ENCODE measurements around the gene ITPKB. TPM values are rescaled to one million over a fixed set of nuclear protein-coding genes. Genes with fewer than 3 reads are reported as not detected.

ITPKB gene
- total RNA-seq, 2 donors from 2014 or later: 13.0 to 21.1 TPM

DNA sequence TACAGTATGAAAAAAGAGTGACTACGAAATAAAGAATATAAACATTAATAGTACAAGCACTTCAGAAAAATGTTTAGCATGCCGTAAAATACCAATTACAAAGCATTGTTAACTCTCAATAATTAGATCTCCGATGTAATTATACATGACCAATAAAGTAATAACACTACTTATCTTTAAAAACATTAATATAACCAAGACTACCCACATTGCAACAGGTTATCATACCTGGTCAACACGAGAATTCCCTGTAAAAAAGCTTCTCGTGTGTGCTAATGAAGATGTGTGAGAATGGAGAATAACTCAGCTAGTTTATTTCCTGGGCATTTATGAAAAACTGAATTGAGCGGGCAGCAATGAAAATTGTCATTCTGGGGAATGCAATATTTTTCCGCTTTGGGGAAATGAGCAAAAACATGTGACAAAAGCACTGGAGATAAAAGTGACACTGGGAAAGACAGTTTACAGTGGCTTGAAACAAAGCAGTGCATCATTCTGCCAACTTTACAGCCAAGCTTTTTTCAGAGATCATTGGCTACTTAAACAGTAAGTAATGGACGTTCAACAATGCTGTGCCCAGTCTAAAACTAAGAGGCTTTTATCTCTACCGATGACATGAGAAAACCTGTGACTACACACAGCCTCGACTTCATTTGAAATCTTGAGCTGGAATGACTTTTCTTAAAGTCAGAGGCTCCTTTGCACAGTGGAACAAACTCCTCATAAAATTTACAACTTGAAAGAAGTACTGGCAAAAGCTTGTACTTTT is 34.7 kb downstream of the ITPKB start:
- H3K9me3 ChIP-seq: no peaks in the 10 kb centered on the region
- H3K27ac ChIP-seq: peak overlapping the region in 2 of 4 donors; percentile 90 to 95
- H3K4me1 ChIP-seq: peaks cover 16% of the 10 kb centered on the region
- H3K27me3 ChIP-seq: no peaks in the 10 kb centered on the region
- no peak overlapping the region for H3K4me3 ChIP-seq
- H3K36me3 ChIP-seq (replicated peaks in 1 of 2; ENCODE audit: insufficient read depth in 1 of 2, low read depth in 2 of 2): no peaks in the 10 kb centered on the region
- 75% methylated on average over 10 of the region's 10 CpGs for WGBS, 2 donors
- ATAC-seq (no peak), DNase-seq (no peak)
- intact Hi-C loops (cut with DNase I): no loop called here
- no peak for TF ChIP-seq POLR2A (IDR thresholded peaks at IDR 0.05)
- TF ChIP-seq, protein P1, sequence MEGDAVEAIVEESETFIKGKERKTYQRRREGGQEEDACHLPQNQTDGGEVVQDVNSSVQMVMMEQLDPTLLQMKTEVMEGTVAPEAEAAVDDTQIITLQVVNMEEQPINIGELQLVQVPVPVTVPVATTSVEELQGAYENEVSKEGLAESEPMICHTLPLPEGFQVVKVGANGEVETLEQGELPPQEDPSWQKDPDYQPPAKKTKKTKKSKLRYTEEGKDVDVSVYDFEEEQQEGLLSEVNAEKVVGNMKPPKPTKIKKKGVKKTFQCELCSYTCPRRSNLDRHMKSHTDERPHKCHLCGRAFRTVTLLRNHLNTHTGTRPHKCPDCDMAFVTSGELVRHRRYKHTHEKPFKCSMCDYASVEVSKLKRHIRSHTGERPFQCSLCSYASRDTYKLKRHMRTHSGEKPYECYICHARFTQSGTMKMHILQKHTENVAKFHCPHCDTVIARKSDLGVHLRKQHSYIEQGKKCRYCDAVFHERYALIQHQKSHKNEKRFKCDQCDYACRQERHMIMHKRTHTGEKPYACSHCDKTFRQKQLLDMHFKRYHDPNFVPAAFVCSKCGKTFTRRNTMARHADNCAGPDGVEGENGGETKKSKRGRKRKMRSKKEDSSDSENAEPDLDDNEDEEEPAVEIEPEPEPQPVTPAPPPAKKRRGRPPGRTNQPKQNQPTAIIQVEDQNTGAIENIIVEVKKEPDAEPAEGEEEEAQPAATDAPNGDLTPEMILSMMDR (IDR thresholded peaks at IDR 0.05): no peak

DNA sequence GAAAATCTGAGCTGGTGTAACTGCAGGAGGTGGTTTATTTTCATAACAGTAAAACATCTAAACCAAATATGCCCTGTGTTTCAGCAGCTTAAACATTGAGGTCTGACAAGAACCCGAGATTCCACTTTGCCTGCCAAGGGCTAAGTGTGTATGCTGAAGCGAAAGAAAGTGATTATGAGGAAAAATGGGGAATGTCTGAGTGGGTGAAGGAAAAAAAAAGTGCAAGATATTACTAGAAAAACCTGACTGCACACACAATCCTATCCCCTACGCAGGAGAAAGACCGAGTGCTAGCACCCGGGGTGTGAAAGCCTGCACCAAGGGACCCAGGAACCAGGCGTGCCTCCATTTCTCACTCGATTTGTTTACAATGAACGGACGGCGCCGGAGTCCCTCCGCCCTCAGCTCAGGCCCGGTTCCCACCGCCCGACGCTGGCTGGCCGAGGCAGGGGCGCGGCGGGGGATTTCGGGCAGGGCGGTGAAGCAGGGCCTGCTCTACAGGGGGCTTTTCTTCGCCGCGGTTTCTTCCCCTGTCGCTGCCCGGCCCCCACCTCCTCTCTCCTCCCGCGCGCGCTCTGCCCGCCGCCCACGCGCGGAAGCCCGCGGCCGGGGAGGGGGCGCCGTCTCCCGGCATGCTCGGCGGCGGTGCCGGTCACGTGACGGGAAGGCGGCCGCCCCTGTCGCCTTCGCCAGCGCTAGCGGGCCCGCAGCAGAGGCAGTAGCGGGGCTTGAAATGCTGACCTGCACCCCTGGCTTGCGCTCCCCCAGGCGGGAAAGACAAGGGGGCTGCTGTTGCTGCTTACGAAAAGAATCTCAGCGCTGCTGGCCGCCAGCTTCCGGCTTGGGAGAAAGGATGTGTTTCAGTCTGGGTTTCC is 35.9 kb downstream of the ITPKB start:
- WGBS, 2 donors: 0 to 1% methylated on average over 15 to 41 of the region's 62 CpGs
- intact Hi-C loops (cut with DNase I): no loop called here
- H3K27me3 ChIP-seq: no peaks in the 10 kb centered on the region
- H3K27ac ChIP-seq: peak overlapping the region; percentile 90 to 97 (median 94)
- peak overlapping the region; percentile 23 to 38 for H3K4me3 ChIP-seq
- peak; percentile 88 for ATAC-seq
- H3K36me3 ChIP-seq (replicated peaks in 1 of 2; ENCODE audit: insufficient read depth in 1 of 2, low read depth in 2 of 2): no peaks in the 10 kb centered on the region
- peak; percentile 63 to 78 (median 68) for DNase-seq
- no peaks in the 10 kb centered on the region for H3K9me3 ChIP-seq
- peaks cover 16% of the 10 kb centered on the region for H3K4me1 ChIP-seq
- TF ChIP-seq POLR2A (IDR thresholded peaks at IDR 0.05): peak; percentile 63 to 79 (median 71)
- TF ChIP-seq, protein P1 (IDR thresholded peaks at IDR 0.05): peak in 1 of 7 experiments; percentile 18

DNA sequence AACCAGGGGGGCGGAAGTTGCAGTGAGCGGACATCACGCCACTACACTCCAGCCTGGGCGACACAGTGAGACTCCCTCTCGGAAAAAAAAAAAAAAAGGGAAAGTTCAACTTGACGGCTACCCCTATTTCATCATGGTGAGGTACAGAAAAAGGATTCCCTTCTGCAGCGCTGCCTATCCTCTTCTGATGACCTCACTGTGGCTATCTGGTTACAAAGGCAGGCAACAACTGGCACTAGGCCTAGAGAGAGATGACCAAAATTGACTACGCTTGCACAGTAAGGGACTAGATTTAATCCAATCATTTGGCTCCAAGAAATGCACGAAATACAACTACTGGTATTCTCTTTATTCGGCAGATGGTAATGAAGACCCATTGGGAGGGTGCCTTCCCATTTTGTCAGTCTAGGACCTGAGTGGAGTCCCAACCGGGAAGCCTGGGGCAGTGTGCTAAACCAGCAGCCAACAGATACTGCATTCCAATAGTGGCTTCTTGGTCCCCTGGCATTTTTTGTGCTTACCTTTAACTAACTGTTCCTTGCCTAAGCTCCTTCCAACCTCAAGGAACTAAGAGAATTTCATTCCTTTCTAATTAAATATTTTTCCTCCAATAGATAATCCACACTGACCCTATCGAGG is 36.6 kb downstream of the ITPKB start:
- intact Hi-C loops (cut with DNase I): no loop called here
- WGBS, 2 donors: 69 to 73% methylated on average over 12 of the region's 12 CpGs
- peaks cover 16% of the 10 kb centered on the region for H3K4me1 ChIP-seq

DNA sequence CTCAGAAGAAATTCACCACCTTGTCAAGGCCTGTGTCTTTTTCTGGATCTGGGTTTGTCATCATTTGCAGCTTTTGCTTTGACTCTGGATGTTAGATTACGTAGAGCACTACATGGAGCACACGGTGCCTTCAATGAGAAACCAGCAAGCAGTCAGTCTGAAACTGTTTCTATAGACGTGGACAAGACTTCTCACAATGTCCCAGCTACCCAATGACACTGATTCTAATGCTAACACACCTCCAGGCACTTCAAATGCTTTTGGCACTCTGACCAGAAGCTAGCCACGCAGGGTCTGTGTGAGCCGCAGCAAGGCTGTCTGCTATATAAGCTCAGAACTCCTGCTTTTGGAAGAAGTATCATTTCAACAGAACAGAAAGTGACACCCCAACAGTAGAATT is 38.2 kb downstream of the ITPKB start:
- H3K36me3 ChIP-seq (replicated peaks in 1 of 2; ENCODE audit: insufficient read depth in 1 of 2, low read depth in 2 of 2): no peaks in the 10 kb centered on the region

More for the DNA sequence above, 36.6 kb downstream of the ITPKB start:
- Histone ChIP-seq H3K9me3 (no peaks in the 10 kb centered on the region), H3K4me3 (no peak overlapping the region), H3K36me3 (replicated peaks in 1 of 2; ENCODE audit: insufficient read depth in 1 of 2, low read depth in 2 of 2) (no peaks in the 10 kb centered on the region), H3K27ac (peak overlapping the region; percentile 90 to 97 (median 94)), H3K27me3 (no peaks in the 10 kb centered on the region)
- DNase-seq (peak in 3 of 4 donors; percentile 30 to 44 (median 31)), ATAC-seq (peak; percentile 36)
- no peak for TF ChIP-seq POLR2A (IDR thresholded peaks at IDR 0.05)
- TF ChIP-seq, protein P1 (IDR thresholded peaks at IDR 0.05): no peak

More for the DNA sequence above, 38.2 kb downstream of the ITPKB start:
- Histone ChIP-seq H3K27ac (no peak overlapping the region), H3K4me1 (peaks cover 16% of the 10 kb centered on the region), H3K9me3 (no peaks in the 10 kb centered on the region), H3K4me3 (no peak overlapping the region), H3K27me3 (no peaks in the 10 kb centered on the region)
- ATAC-seq (no peak), DNase-seq (no peak)
- no peak for TF ChIP-seq POLR2A (IDR thresholded peaks at IDR 0.05)
- TF ChIP-seq, protein P1 (IDR thresholded peaks at IDR 0.05): no peak
- intact Hi-C loops (cut with DNase I): no loop called here
- WGBS, 2 donors: 87 to 93% methylated on average over 5 of the region's 5 CpGs
